HEK293 (cell line): ENCODE results near the gene ESR2.

Source experiments
- CTCF ChIA-PET: fragments of 350-600 bp; formaldehyde crosslinking; extraction: SDS; loops from one replicate; lab custom pipeline; 2021; ENCODE audit warnings: antibody characterized with exemption; lab: Yijun Ruan, JAX
- POLR2A ChIA-PET: fragments of 300-600 bp; formaldehyde crosslinking; extraction: SDS; loops from one replicate; lab custom pipeline; 2020; ENCODE audit warnings: antibody characterized with exemption, inconsistent platforms; lab: Yijun Ruan, JAX
- H3K27ac ChIP-seq: fragments of 200-500 bp; sonication (Bioruptor generic); 2 replicates; pipeline ENCODE4 v1.5.1; 2014; ENCODE audit warnings: low read depth, low read length, control low read depth, inconsistent platforms; ENCODE audit errors: extremely low read depth
- H3K36me3 ChIP-seq, 2 experiments: fragments of 200-500 bp in 1 of 2; sonication (Bioruptor generic) in 1 of 2; 1 replicate in 1 of 2; 2 replicates in 1 of 2; pipeline ENCODE4 v1.5.1; 2014 to 2017; ENCODE audit warnings: inconsistent platforms in 2 of 2, low read length in 2 of 2; ENCODE audit not compliant: control insufficient read depth in 2 of 2, insufficient read depth in 1 of 2
- H3K4me1 ChIP-seq: fragments of 200-500 bp; sonication (Bioruptor generic); 2 replicates; pipeline ENCODE4 v1.5.1; 2014; ENCODE audit warnings: mild to moderate bottlenecking, low read length, inconsistent platforms; ENCODE audit not compliant: control insufficient read depth, insufficient read depth
- H3K4me3 ChIP-seq: 2 replicates; pipeline ENCODE4 v1.5.1; 2011; ENCODE audit warnings: low read depth, mild to moderate bottlenecking, control low read depth, low read length, moderate library complexity
- H3K9me3 ChIP-seq: fragments of 200-500 bp; sonication (Bioruptor generic); 2 replicates; pipeline ENCODE4 v1.5.1; 2014; ENCODE audit warnings: low read depth, low read length, inconsistent platforms; ENCODE audit not compliant: control insufficient read depth, insufficient read depth
- FEZF1 ChIP-seq: fragments of 450-650 bp; formaldehyde crosslinking; IDR thresholded peaks from 2 replicates; pipeline ENCODE4 v1.5.1; 2016; ENCODE audit warnings: missing biosample characterization, missing genetic modification characterization
- GLIS1 ChIP-seq: fragments of 450-650 bp; formaldehyde crosslinking; IDR thresholded peaks from 2 replicates; pipeline ENCODE4 v1.5.1; 2016; ENCODE audit warnings: missing biosample characterization, missing genetic modification characterization
- HOXC10 ChIP-seq: sonication (generic); formaldehyde crosslinking; IDR thresholded peaks from 2 replicates; pipeline ENCODE4 v1.8.1; 2023; ENCODE audit warnings: mild to moderate bottlenecking, missing genetic modification reagents
- OSR2 ChIP-seq: fragments of 450-650 bp; formaldehyde crosslinking; IDR thresholded peaks from 2 replicates; pipeline ENCODE4 v1.5.1; 2016; ENCODE audit warnings: missing biosample characterization, missing genetic modification characterization
- SP7 ChIP-seq: fragments of 450-650 bp; formaldehyde crosslinking; IDR thresholded peaks from 2 replicates; pipeline ENCODE4 v1.5.1; 2016; ENCODE audit warnings: missing biosample characterization, missing genetic modification characterization
- ZBTB48 ChIP-seq: fragments of 450-650 bp; formaldehyde crosslinking; IDR thresholded peaks from 2 replicates; pipeline ENCODE4 v1.5.1; 2016; ENCODE audit warnings: missing biosample characterization, missing genetic modification characterization
- ZFP41 ChIP-seq: fragments of 450-650 bp; formaldehyde crosslinking; IDR thresholded peaks from 2 replicates; pipeline ENCODE4 v1.5.1; 2016; ENCODE audit warnings: missing biosample characterization, missing genetic modification characterization, borderline replicate concordance
- ZNF10 ChIP-seq: fragments of 450-650 bp; formaldehyde crosslinking; IDR thresholded peaks from 2 replicates; pipeline ENCODE4 v1.5.1; 2017; ENCODE audit warnings: missing biosample characterization, missing genetic modification characterization
- ZNF211 ChIP-seq: fragments of 450-650 bp; formaldehyde crosslinking; IDR thresholded peaks from 2 replicates; pipeline ENCODE4 v1.5.1; 2016; ENCODE audit warnings: low read depth, missing biosample characterization, missing genetic modification characterization
- ZNF302 ChIP-seq: fragments of 450-650 bp; formaldehyde crosslinking; IDR thresholded peaks from 2 replicates; pipeline ENCODE4 v1.5.1; 2016; ENCODE audit warnings: missing biosample characterization, missing genetic modification characterization, low read depth
- ZNF341 ChIP-seq: fragments of 450-650 bp; formaldehyde crosslinking; IDR thresholded peaks from 2 replicates; pipeline ENCODE4; 2016; ENCODE audit warnings: low read depth, missing biosample characterization, missing genetic modification characterization
- ZNF585B ChIP-seq: fragments of 450-650 bp; formaldehyde crosslinking; IDR thresholded peaks from 2 replicates; pipeline ENCODE4 v1.5.1; 2016; ENCODE audit warnings: missing biosample characterization, missing genetic modification characterization
- ZNF600 ChIP-seq: fragments of 450-650 bp; formaldehyde crosslinking; IDR thresholded peaks from 2 replicates; pipeline ENCODE4 v1.5.1; 2016; ENCODE audit warnings: missing biosample characterization, missing genetic modification characterization
- ZNF830 ChIP-seq: fragments of 450-650 bp; IDR thresholded peaks from 2 replicates; pipeline ENCODE4 v1.5.0; 2018; ENCODE audit warnings: missing biosample characterization, missing genetic modification characterization, low read depth, mild to moderate bottlenecking, moderate library complexity
- ZXDB ChIP-seq: fragments of 450-650 bp; formaldehyde crosslinking; IDR thresholded peaks from 2 replicates; pipeline ENCODE4 v1.5.1; 2016; ENCODE audit warnings: missing biosample characterization, missing genetic modification characterization
- TF ChIP-seq, protein P1 (sequence below): fragments of 450-650 bp; formaldehyde crosslinking; IDR thresholded peaks from 2 replicates; pipeline ENCODE4 v1.5.1; 2016; ENCODE audit warnings: missing biosample characterization, missing genetic modification characterization, borderline replicate concordance
- TF ChIP-seq, protein P2 (sequence below): fragments of 450-650 bp; formaldehyde crosslinking; IDR thresholded peaks from 2 replicates; pipeline ENCODE4 v1.5.1; 2016; ENCODE audit warnings: missing biosample characterization, missing genetic modification characterization
- TF ChIP-seq, protein P3 (sequence below): fragments of 450-650 bp; formaldehyde crosslinking; IDR thresholded peaks from 2 replicates; pipeline ENCODE4 v1.5.1; 2016; ENCODE audit warnings: missing biosample characterization, missing genetic modification characterization

ESR2 gene

DNA sequence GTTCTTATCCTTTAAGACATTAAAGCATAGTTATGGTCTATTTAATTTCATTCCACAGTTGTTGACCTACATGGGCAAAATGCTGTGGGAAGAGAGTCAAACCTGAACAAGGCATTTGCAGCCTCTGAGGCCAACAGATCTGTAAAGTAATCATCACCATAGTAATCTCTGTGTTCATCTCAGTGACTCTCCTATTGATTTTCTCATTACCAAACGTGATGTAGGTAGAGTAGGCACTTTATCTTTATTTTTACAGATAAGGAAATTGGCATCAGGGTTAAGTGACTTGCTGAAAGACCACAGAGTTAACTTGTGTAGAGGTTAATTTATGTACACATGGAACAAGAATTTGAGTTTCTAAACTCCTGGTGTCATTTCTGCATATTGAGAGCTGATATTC, 203.0 kb downstream of the ESR2 start (continued):
- TF ChIP-seq ZXDB (tag by site-specific recombination) (peak; percentile 86), FEZF1 (tag by site-specific recombination) (peak; percentile 90), HOXC10 (no peak), ZFP41 (tag by site-specific recombination) (no peak)

DNA sequence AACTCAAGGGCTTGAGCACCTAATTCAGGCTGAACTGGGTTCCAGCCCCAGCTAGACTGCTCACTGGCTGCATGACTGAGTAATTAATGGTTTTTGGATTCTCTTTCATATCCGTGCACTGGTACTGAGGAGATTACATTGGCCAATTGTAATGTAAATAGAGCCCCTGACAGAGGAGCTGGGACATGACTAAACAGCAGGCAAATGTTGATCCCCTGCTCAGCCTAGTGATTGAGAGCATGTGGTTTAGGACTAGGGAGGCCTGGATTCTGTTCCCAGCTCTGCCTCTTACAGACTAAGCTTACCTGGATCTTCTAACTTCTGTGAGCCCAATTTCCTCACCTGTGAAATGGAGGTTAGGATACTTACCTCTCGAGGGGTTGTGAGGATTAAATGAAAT, 204.3 kb downstream of the ESR2 start:
- Histone ChIP-seq H3K27ac (no peak overlapping the region), H3K36me3 (peaks cover 0 to 1% of the 10 kb centered on the region in 2 experiments; a peak in 2 of 3 replicates), H3K4me1 (peaks cover 5% of the 10 kb centered on the region; the same call in 1 of the 2 replicates), H3K9me3 (no peaks in the 10 kb centered on the region), H3K4me3 (no peak overlapping the region)
- ChIA-PET CTCF (interaction anchor here (0.6 kb wide), 1 partner anchor 546 kb away, joined by 3 read pairs; no protein-coding TSS in a partner anchor), POLR2A (interaction anchor here (0.7 kb wide), 1 partner anchor 15 kb away, joined by 3 read pairs; no protein-coding TSS in a partner anchor)
- TF ChIP-seq ZNF302 (no peak), OSR2 (tag by site-specific recombination) (peak; percentile 78), ZNF585B (tag by site-specific recombination) (no peak), ZNF600 (tag by site-specific recombination) (peak; percentile 32; the same call in 1 of the 2 replicates), GLIS1 (tag by site-specific recombination) (peak; percentile 53; the same call in 1 of the 2 replicates), ZNF341 (tag by site-specific recombination) (no peak), SP7 (tag by site-specific recombination) (peak; percentile 49; the same call in 1 of the 2 replicates), ZXDB (tag by site-specific recombination) (peak; percentile 65), ZNF211 (tag by site-specific recombination) (no peak), ZBTB48 (0 out of 2 replicates have a peak, but pooled peaks have one; percentile 23), ZNF10 (0 out of 2 replicates have a peak, but pooled peaks have one; percentile 21), ZNF830 (tag by site-specific recombination) (no peak)
- TF ChIP-seq, protein P1, sequence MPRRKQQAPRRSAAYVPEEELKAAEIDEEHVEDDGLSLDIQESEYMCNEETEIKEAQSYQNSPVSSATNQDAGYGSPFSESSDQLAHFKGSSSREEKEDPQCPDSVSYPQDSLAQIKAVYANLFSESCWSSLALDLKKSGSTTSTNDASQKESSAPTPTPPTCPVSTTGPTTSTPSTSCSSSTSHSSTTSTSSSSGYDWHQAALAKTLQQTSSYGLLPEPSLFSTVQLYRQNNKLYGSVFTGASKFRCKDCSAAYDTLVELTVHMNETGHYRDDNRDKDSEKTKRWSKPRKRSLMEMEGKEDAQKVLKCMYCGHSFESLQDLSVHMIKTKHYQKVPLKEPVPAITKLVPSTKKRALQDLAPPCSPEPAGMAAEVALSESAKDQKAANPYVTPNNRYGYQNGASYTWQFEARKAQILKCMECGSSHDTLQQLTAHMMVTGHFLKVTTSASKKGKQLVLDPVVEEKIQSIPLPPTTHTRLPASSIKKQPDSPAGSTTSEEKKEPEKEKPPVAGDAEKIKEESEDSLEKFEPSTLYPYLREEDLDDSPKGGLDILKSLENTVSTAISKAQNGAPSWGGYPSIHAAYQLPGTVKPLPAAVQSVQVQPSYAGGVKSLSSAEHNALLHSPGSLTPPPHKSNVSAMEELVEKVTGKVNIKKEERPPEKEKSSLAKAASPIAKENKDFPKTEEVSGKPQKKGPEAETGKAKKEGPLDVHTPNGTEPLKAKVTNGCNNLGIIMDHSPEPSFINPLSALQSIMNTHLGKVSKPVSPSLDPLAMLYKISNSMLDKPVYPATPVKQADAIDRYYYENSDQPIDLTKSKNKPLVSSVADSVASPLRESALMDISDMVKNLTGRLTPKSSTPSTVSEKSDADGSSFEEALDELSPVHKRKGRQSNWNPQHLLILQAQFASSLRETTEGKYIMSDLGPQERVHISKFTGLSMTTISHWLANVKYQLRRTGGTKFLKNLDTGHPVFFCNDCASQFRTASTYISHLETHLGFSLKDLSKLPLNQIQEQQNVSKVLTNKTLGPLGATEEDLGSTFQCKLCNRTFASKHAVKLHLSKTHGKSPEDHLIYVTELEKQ, result peak; percentile 41; the same call in 1 of the 2 replicates
- TF ChIP-seq, protein P2, sequence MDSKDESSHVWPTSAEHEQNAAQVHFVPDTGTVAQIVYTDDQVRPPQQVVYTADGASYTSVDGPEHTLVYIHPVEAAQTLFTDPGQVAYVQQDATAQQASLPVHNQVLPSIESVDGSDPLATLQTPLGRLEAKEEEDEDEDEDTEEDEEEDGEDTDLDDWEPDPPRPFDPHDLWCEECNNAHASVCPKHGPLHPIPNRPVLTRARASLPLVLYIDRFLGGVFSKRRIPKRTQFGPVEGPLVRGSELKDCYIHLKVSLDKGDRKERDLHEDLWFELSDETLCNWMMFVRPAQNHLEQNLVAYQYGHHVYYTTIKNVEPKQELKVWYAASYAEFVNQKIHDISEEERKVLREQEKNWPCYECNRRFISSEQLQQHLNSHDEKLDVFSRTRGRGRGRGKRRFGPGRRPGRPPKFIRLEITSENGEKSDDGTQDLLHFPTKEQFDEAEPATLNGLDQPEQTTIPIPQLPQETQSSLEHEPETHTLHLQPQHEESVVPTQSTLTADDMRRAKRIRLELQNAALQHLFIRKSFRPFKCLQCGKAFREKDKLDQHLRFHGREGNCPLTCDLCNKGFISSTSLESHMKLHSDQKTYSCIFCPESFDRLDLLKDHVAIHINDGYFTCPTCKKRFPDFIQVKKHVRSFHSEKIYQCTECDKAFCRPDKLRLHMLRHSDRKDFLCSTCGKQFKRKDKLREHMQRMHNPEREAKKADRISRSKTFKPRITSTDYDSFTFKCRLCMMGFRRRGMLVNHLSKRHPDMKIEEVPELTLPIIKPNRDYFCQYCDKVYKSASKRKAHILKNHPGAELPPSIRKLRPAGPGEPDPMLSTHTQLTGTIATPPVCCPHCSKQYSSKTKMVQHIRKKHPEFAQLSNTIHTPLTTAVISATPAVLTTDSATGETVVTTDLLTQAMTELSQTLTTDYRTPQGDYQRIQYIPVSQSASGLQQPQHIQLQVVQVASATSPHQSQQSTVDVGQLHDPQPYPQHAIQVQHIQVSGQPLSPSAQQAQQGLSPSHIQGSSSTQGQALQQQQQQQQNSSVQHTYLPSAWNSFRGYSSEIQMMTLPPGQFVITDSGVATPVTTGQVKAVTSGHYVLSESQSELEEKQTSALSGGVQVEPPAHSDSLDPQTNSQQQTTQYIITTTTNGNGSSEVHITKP (tag by site-specific recombination), result no peak
- TF ChIP-seq, protein P3, sequence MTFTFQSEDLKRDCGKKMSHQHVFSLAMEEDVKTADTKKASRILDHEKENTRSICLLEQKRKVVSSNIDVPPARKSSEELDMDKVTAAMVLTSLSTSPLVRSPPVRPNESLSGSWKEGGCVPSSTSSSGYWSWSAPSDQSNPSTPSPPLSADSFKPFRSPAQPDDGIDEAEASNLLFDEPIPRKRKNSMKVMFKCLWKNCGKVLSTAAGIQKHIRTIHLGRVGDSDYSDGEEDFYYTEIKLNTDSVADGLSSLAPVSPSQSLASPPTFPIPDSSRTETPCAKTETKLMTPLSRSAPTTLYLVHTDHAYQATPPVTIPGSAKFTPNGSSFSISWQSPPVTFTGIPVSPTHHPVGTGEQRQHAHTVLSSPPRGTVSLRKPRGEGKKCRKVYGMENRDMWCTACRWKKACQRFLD, result no peak
